IMR-90 (cell line): ENCODE measurements around the gene DENND1A. TPM values are rescaled to one million over a fixed set of nuclear protein-coding genes. Genes with fewer than 3 reads are reported as not detected.

Source experiments
- ATAC-seq: fragments of 200-7000 bp; cut with Tn5 transposase; 2 replicates; pipeline ENCODE4 v1.9.1; 2020; ENCODE audit warnings: low read depth, mild to moderate bottlenecking, moderate library complexity
- BruUV-seq: library from RNA; stranded (reverse); fragments of 400-500 nt; replicated peaks from 2 replicates; lab custom pipeline; 2021; lab: Mats Ljungman, UMichigan
- CTCF ChIA-PET: fragments of 300-600 bp; formaldehyde crosslinking; extraction: SDS; loops from one replicate; lab custom pipeline; 2021; ENCODE audit warnings: antibody characterized with exemption; lab: Yijun Ruan, JAX
- POLR2A ChIA-PET: fragments of 300-600 bp; sonication (Branson Sonifier 250); formaldehyde crosslinking; loops from one replicate; lab custom pipeline; 2022; ENCODE audit warnings: antibody characterized with exemption; ENCODE audit not compliant: unreplicated experiment; lab: Charles Lee
- DNase-seq: peaks from one replicate; pipeline ENCODE4 v3.0.0; 2013
- H2AFZ ChIP-seq: replicated peaks from 2 replicates; pipeline ENCODE3; 2013; ENCODE audit warnings: low read length, mild to moderate bottlenecking; ENCODE audit not compliant: poor library complexity
- H2AK5ac ChIP-seq: 2 replicates; pipeline ENCODE4 v1.6.1; 2013; ENCODE audit warnings: low read depth, low read length, inconsistent platforms
- H2AK9ac ChIP-seq: replicated peaks from 2 replicates; pipeline ENCODE3; 2013; ENCODE audit warnings: mild to moderate bottlenecking, low read depth, low read length, moderate library complexity; ENCODE audit not compliant: poor library complexity
- H2BK120ac ChIP-seq: 2 replicates; pipeline ENCODE4 v1.6.1; 2013; ENCODE audit warnings: low read depth, low read length, inconsistent platforms
- H2BK15ac ChIP-seq: 3 replicates; pipeline ENCODE4 v1.6.1; 2013; ENCODE audit warnings: low read depth, low read length, inconsistent platforms
- H2BK20ac ChIP-seq: 2 replicates; pipeline ENCODE4 v1.6.1; 2013; ENCODE audit warnings: low read depth, mild to moderate bottlenecking, inconsistent platforms, low read length, moderate library complexity
- H2BK5ac ChIP-seq: 2 replicates; pipeline ENCODE4 v1.6.1; 2013; ENCODE audit warnings: mild to moderate bottlenecking, low read depth, low read length, inconsistent platforms; ENCODE audit not compliant: poor library complexity, severe bottlenecking
- H3K14ac ChIP-seq: replicated peaks from 2 replicates; pipeline ENCODE4 v1.6.1; 2013; ENCODE audit warnings: low read depth, low read length, inconsistent platforms
- H3K18ac ChIP-seq: 2 replicates; pipeline ENCODE4 v1.6.1; 2013; ENCODE audit warnings: low read depth, low read length, control low read depth
- H3K23ac ChIP-seq: 2 replicates; pipeline ENCODE4 v1.6.1; 2013; ENCODE audit warnings: low read depth, low read length, inconsistent platforms
- H3K27ac ChIP-seq: 2 replicates; pipeline ENCODE4 v1.5.1; 2013; ENCODE audit warnings: mild to moderate bottlenecking, control low read depth, low read length; ENCODE audit not compliant: insufficient read depth
- H3K27me3 ChIP-seq: 2 replicates; pipeline ENCODE4 v1.6.1; 2013; ENCODE audit warnings: low read length; ENCODE audit not compliant: control insufficient read depth, insufficient read depth
- H3K36me3 ChIP-seq: 2 replicates; pipeline ENCODE4 v1.6.1; 2013; ENCODE audit warnings: low read length, mixed read lengths; ENCODE audit not compliant: control insufficient read depth, insufficient read depth
- H3K4ac ChIP-seq: 2 replicates; pipeline ENCODE4 v1.6.1; 2013; ENCODE audit warnings: low read depth, low read length, inconsistent platforms
- H3K4me1 ChIP-seq: 2 replicates; pipeline ENCODE4 v1.6.1; 2013; ENCODE audit warnings: low read length, mixed read lengths; ENCODE audit not compliant: control insufficient read depth, insufficient read depth
- H3K4me2 ChIP-seq: 2 replicates; pipeline ENCODE4 v1.6.1; 2013; ENCODE audit warnings: low read depth, mild to moderate bottlenecking, control low read depth, low read length, moderate library complexity
- H3K4me3 ChIP-seq: 2 replicates; pipeline ENCODE4 v1.5.1; 2013; ENCODE audit warnings: low read depth, mild to moderate bottlenecking, control low read depth, low read length, moderate library complexity; ENCODE audit not compliant: insufficient read depth
- H3K56ac ChIP-seq: 2 replicates; pipeline ENCODE4 v1.6.1; 2013; ENCODE audit warnings: low read length, inconsistent platforms; ENCODE audit not compliant: insufficient read depth; ENCODE audit errors: extremely low read depth
- H3K79me1 ChIP-seq, 2 experiments: 2 replicates each; pipeline ENCODE4 v1.6.1; 2013; ENCODE audit warnings: low read length in 2 of 2, inconsistent platforms in 1 of 2, low read depth in 1 of 2
- H3K9ac ChIP-seq: 2 replicates; pipeline ENCODE4 v1.6.1; 2013; ENCODE audit warnings: low read depth, low read length, control low read depth
- H3K9me1 ChIP-seq: 2 replicates; pipeline ENCODE4 v1.6.1; 2013; ENCODE audit warnings: low read length, inconsistent platforms; ENCODE audit not compliant: insufficient read depth
- H3K9me3 ChIP-seq: 2 replicates; pipeline ENCODE4 v1.6.1; 2013; ENCODE audit warnings: low read length; ENCODE audit not compliant: control insufficient read depth, insufficient read depth
- H4K20me1 ChIP-seq: 2 replicates; pipeline ENCODE4 v1.6.1; 2013; ENCODE audit warnings: low read length, inconsistent platforms; ENCODE audit not compliant: insufficient read depth
- H4K5ac ChIP-seq: 2 replicates; pipeline ENCODE4 v1.6.1; 2013; ENCODE audit warnings: mild to moderate bottlenecking, low read depth, low read length, control low read depth
- H4K8ac ChIP-seq, 2 experiments: 2 replicates each; pipeline ENCODE4 v1.6.1; 2013; ENCODE audit warnings: low read depth in 2 of 2, low read length in 2 of 2, control low read depth in 1 of 2, inconsistent platforms in 1 of 2
- H4K91ac ChIP-seq: 2 replicates; pipeline ENCODE4 v1.6.1; 2013; ENCODE audit warnings: low read depth, low read length, inconsistent platforms; ENCODE audit not compliant: insufficient read depth
- BHLHE40 ChIP-seq: fragments of 150-350 bp; IDR thresholded peaks from 2 replicates; pipeline ENCODE4 v1.6.1; 2016; ENCODE audit warnings: mild to moderate bottlenecking, low read depth, low read length
- CEBPB ChIP-seq: IDR thresholded peaks from 2 replicates; pipeline ENCODE4 v1.6.1; 2012; ENCODE audit warnings: low read depth, low read length, improper control_type of control experiment
- CHD1 ChIP-seq: IDR thresholded peaks from 2 replicates; pipeline ENCODE4 v1.6.1; 2012; ENCODE audit warnings: low read depth, low read length, improper control_type of control experiment
- FOS ChIP-seq: fragments of 150-350 bp; IDR thresholded peaks from 2 replicates; pipeline ENCODE4 v1.6.1; 2016; ENCODE audit warnings: low read depth, low read length
- MAFK ChIP-seq: IDR thresholded peaks from 2 replicates; pipeline ENCODE4 v1.6.1; 2012; ENCODE audit warnings: low read depth, low read length, improper control_type of control experiment
- MAZ ChIP-seq: IDR thresholded peaks from 2 replicates; pipeline ENCODE4 v1.6.1; 2012; ENCODE audit warnings: low read depth, mild to moderate bottlenecking, low read length, improper control_type of control experiment, moderate library complexity, borderline replicate concordance
- MXI1 ChIP-seq: IDR thresholded peaks from 2 replicates; pipeline ENCODE4 v1.6.1; 2012; ENCODE audit warnings: low read depth, mild to moderate bottlenecking, low read length, moderate library complexity, borderline replicate concordance
- NFE2L2 ChIP-seq: fragments of 150-350 bp; IDR thresholded peaks from 2 replicates; pipeline ENCODE4 v1.6.1; 2016; ENCODE audit warnings: low read depth, mild to moderate bottlenecking, low read length
- POLR2A ChIP-seq: IDR thresholded peaks from 2 replicates; pipeline ENCODE4 v1.6.1; 2012; ENCODE audit warnings: mild to moderate bottlenecking, low read depth, low read length
- RAD21 ChIP-seq: IDR thresholded peaks from 2 replicates; pipeline ENCODE4 v1.6.1; 2012; ENCODE audit warnings: low read length, improper control_type of control experiment
- RCOR1 ChIP-seq: IDR thresholded peaks from 2 replicates; pipeline ENCODE4 v1.6.1; 2012; ENCODE audit warnings: mild to moderate bottlenecking, low read length, improper control_type of control experiment; ENCODE audit not compliant: insufficient replicate concordance
- RFX5 ChIP-seq: IDR thresholded peaks from 2 replicates; pipeline ENCODE4 v1.8.0; 2012; ENCODE audit warnings: low read depth, mild to moderate bottlenecking, low read length, moderate library complexity
- SMC3 ChIP-seq: fragments of 150-350 bp; IDR thresholded peaks from 2 replicates; pipeline ENCODE4 v1.6.1; 2016; ENCODE audit warnings: low read depth, mild to moderate bottlenecking, antibody characterized with exemption, low read length, moderate library complexity
- WGBS, 2 experiments: methylation state at CpG; one replicate each; pipeline versions ENCODE4 v1.1.5 to v1.1.7; 2013; ENCODE audit warnings: missing lambda C conversion rate in 2 of 2; ENCODE audit not compliant: insufficient read length in 1 of 2; ENCODE audit errors: extremely low coverage in 2 of 2; 5-methylcytosine and 5-hydroxymethylcytosine counted together
- dilution Hi-C: fragments of 300-500 bp; cut with HindIII; formaldehyde crosslinking; loops from one replicate; pipeline ENCODE4 v1.14.3; 2018; ENCODE audit warnings: low sequenced_read_pairs; ENCODE audit not compliant: unreplicated experiment
- in situ Hi-C: fragments of 300-500 bp; cut with MboI; formaldehyde crosslinking; loops from 3 replicates; pipeline ENCODE4 v1.14.3; 2019; ENCODE audit warnings: low sequenced_read_pairs, inconsistent platforms, mixed read lengths
- intact Hi-C: fragments of 100-400 bp; cut with micrococcal nuclease; formaldehyde crosslinking; loops from 2 replicates; pipeline ENCODE4 v1.10.0; 2022
- polyA plus RNA-seq, 3 experiments: library from polyadenylated mRNA; depleted of rRNA; stranded (reverse); fragments of >200 nt; gene quantifications; 2 replicates each; pipeline ENCODE4 v1.2.3, GENCODE V29; 2012; ENCODE audit warnings: low replicate concordance in 1 of 3
- total RNA-seq: library from RNA; depleted of rRNA; stranded (reverse); fragments of >200 nt; gene quantifications from 2 replicates; pipeline ENCODE4 v1.2.3, GENCODE V29; 2012
- TF ChIP-seq, protein P1 (sequence below): fragments of 150-350 bp; IDR thresholded peaks from 2 replicates; pipeline ENCODE4 v1.6.1; 2017; ENCODE audit warnings: mild to moderate bottlenecking, antibody characterized with exemption, low read length, low read depth
- TF ChIP-seq, protein P2 (sequence below): conservative IDR thresholded peaks from 2 replicates; pipeline ENCODE4 v1.5.1; 2012; ENCODE audit warnings: mild to moderate bottlenecking, low read depth, low read length, improper control_type of control experiment
- TF ChIP-seq, protein P3 (sequence below): fragments of 150-350 bp; IDR thresholded peaks from 2 replicates; pipeline ENCODE4 v1.6.1; 2016; ENCODE audit warnings: low read depth, mild to moderate bottlenecking, low read length, moderate library complexity, borderline replicate concordance

DENND1A gene
- total and polyA plus RNA-seq, 2 of the 4 experiments (the other 2 are of a cell fraction), result 21.4 to 27.6 TPM

DNA sequence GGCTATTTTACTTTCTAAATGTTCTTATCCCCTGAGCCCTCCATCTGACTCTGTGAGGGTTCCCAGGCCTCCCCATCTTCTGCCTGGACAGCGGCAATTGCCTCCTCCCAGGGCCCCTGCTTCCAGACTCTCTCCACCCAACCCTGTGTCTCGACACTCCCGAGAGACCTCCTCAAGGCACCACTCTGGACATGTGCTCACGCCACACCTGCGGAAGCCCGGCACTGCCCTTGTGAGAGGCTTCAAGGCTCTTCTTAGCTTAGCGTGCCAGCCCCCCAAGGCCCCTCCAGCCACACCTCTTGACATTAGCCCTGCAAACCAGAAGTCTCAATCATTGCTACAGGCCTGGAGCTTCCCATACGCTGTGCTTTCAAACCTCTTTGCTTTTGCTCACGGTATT, 449.8 kb downstream of the DENND1A start:
- H3K27me3 ChIP-seq, result no peaks in the 10 kb centered on the region
- no peak overlapping the region for H3K18ac ChIP-seq
- CTCF ChIA-PET, result no interaction called here
- 90% methylated on average over 7 of the region's 9 CpGs; no CpG with 5 or more reads in 1 of the 2 experiments for WGBS, 2 experiments
- H2AK5ac ChIP-seq, result no peak overlapping the region
- H3K23ac ChIP-seq, result no peak overlapping the region
- no peaks in the 10 kb centered on the region for H4K20me1 ChIP-seq
- no peaks in the 10 kb centered on the region for H3K79me1 ChIP-seq
- H2AFZ ChIP-seq, result no peak overlapping the region
- POLR2A ChIA-PET, result no interaction called here
- H3K4me2 ChIP-seq, result no peak overlapping the region
- no peak overlapping the region for H2AK9ac ChIP-seq
- no TSS peak for BruUV-seq
- H4K5ac ChIP-seq, result no peak overlapping the region
- no peaks in the 10 kb centered on the region; the same call in 1 of the 2 replicates for H3K9me1 ChIP-seq
- dilution Hi-C loops, result no loop called here
- no peak for DNase-seq
- no peak for TF ChIP-seq BHLHE40
- TF ChIP-seq POLR2A, result no peak
- TF ChIP-seq, protein P1, sequence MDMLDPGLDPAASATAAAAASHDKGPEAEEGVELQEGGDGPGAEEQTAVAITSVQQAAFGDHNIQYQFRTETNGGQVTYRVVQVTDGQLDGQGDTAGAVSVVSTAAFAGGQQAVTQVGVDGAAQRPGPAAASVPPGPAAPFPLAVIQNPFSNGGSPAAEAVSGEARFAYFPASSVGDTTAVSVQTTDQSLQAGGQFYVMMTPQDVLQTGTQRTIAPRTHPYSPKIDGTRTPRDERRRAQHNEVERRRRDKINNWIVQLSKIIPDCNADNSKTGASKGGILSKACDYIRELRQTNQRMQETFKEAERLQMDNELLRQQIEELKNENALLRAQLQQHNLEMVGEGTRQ, result no peak
- TF ChIP-seq MAZ, result no peak
- TF ChIP-seq FOS, result no peak
- TF ChIP-seq, protein P2, sequence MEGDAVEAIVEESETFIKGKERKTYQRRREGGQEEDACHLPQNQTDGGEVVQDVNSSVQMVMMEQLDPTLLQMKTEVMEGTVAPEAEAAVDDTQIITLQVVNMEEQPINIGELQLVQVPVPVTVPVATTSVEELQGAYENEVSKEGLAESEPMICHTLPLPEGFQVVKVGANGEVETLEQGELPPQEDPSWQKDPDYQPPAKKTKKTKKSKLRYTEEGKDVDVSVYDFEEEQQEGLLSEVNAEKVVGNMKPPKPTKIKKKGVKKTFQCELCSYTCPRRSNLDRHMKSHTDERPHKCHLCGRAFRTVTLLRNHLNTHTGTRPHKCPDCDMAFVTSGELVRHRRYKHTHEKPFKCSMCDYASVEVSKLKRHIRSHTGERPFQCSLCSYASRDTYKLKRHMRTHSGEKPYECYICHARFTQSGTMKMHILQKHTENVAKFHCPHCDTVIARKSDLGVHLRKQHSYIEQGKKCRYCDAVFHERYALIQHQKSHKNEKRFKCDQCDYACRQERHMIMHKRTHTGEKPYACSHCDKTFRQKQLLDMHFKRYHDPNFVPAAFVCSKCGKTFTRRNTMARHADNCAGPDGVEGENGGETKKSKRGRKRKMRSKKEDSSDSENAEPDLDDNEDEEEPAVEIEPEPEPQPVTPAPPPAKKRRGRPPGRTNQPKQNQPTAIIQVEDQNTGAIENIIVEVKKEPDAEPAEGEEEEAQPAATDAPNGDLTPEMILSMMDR, result no peak
- TF ChIP-seq CEBPB, result no peak
- TF ChIP-seq RCOR1, result no peak
- no peak for TF ChIP-seq MXI1
- TF ChIP-seq NFE2L2, result no peak
- TF ChIP-seq RFX5, result no peak
- TF ChIP-seq, protein P3, sequence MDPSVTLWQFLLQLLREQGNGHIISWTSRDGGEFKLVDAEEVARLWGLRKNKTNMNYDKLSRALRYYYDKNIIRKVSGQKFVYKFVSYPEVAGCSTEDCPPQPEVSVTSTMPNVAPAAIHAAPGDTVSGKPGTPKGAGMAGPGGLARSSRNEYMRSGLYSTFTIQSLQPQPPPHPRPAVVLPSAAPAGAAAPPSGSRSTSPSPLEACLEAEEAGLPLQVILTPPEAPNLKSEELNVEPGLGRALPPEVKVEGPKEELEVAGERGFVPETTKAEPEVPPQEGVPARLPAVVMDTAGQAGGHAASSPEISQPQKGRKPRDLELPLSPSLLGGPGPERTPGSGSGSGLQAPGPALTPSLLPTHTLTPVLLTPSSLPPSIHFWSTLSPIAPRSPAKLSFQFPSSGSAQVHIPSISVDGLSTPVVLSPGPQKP, result no peak
- TF ChIP-seq RAD21, result no peak
- no peak for TF ChIP-seq MAFK
- no peak for TF ChIP-seq SMC3
- no peak for TF ChIP-seq CHD1
- H3K4ac ChIP-seq, result no peak overlapping the region
- no peak overlapping the region for H3K27ac ChIP-seq
- H2BK15ac ChIP-seq, result no peak overlapping the region
- intact Hi-C loops, result no loop called here
- in situ Hi-C loops, result no loop called here
- H3K4me3 ChIP-seq, result no peak overlapping the region
- H3K14ac ChIP-seq, result no peak overlapping the region
- H3K56ac ChIP-seq, result no peak overlapping the region
- H3K36me3 ChIP-seq, result no peaks in the 10 kb centered on the region
- H4K8ac ChIP-seq, result no peak overlapping the region
- no peaks in the 10 kb centered on the region for H3K9me3 ChIP-seq
- H3K9ac ChIP-seq, result no peak overlapping the region
- no peak overlapping the region for H2BK5ac ChIP-seq
- ATAC-seq, result no peak
- no peaks in the 10 kb centered on the region for H3K4me1 ChIP-seq
- no peak overlapping the region for H2BK120ac ChIP-seq
- H2BK20ac ChIP-seq, result no peak overlapping the region
- H4K91ac ChIP-seq, result no peak overlapping the region
